WERI-Rb-1 (cell line): ENCODE data around the gene B3GNT3.

ENCODE experiments used
- DNase-seq: peaks from one replicate; pipeline ENCODE4 v3.0.0-alpha.2; 2020
- H3K27ac ChIP-seq: fragments of 250-450 bp; sonication (Bioruptor Pico); 2 replicates; pipeline ENCODE4 v1.5.1; 2020; ENCODE audit warnings: mild to moderate bottlenecking, moderate library complexity
- H3K27me3 ChIP-seq: fragments of 250-450 bp; sonication (Bioruptor Pico); 2 replicates; pipeline ENCODE4 v1.5.1; 2021; ENCODE audit warnings: mild to moderate bottlenecking, low read depth, moderate library complexity; ENCODE audit not compliant: insufficient read depth, severe bottlenecking
- H3K36me3 ChIP-seq: fragments of 250-450 bp; sonication (Bioruptor Pico); 2 replicates; pipeline ENCODE4 v1.5.1; 2020; ENCODE audit warnings: mild to moderate bottlenecking, moderate library complexity
- H3K4me3 ChIP-seq: 2 replicates; pipeline ENCODE4 v1.5.1; 2011; ENCODE audit warnings: low read depth, mild to moderate bottlenecking, control low read depth, low read length
- H3K9me3 ChIP-seq: fragments of 250-450 bp; sonication (Bioruptor Pico); 2 replicates; pipeline ENCODE4 v1.5.1; 2021; ENCODE audit warnings: mild to moderate bottlenecking, moderate library complexity; ENCODE audit not compliant: severe bottlenecking
- TF ChIP-seq, protein P1 (sequence below): IDR thresholded peaks from 2 replicates; pipeline ENCODE4 v1.5.1; 2011; ENCODE audit warnings: low read depth, mild to moderate bottlenecking, control low read depth, inconsistent platforms, low read length

B3GNT3 gene

DNA sequence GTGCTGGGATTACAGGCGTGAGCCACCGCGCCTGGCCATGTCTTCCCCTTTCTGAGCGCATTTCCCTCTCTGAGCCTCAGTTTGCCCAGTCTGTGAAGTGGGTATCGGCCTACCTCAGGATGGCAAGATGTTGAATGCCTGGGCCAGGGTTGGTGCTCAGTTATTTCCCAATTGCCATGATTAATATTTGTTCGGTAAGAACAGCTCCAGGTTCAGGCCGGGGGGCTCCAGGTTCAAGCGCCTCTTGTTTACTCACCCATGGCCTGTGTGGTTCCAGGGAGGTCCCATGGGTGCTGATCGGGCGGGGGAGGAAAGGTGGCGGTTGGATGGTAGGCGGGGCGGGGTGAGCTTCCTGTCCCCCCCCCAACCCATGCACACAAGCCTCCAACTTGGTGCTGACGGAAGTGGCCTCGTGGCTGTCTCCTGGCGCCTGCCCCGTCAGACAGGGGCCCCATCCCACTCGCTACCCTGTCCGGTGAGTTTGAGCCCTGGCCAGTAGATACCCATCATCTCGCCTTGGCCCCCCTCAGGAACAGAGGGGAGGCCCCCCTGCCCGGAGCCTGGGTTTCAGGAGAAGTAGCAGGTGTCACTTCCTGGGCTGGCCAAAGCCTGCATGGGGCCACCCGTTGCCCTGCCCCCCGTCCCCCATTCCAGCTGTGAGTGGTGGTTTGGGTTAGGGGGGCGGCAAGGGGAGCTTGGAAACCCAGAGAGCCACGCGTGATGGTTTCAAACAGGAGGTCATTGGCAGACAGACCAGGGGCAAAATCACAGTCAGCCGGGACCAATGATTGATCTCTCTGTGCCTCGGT, 43.6 kb upstream of the B3GNT3 start, which contains the start of gene FCHO1:
Gene FCHO1 (plus strand): TSS at position 375 of the 809 bp plus-strand sequence. CDS start 3,688 bp downstream, outside the sequence.
- no peaks in the 10 kb centered on the region for H3K27me3 ChIP-seq
- no peaks in the 10 kb centered on the region for H3K36me3 ChIP-seq
- no peaks in the 10 kb centered on the region for H3K9me3 ChIP-seq
- TF ChIP-seq, protein P1, sequence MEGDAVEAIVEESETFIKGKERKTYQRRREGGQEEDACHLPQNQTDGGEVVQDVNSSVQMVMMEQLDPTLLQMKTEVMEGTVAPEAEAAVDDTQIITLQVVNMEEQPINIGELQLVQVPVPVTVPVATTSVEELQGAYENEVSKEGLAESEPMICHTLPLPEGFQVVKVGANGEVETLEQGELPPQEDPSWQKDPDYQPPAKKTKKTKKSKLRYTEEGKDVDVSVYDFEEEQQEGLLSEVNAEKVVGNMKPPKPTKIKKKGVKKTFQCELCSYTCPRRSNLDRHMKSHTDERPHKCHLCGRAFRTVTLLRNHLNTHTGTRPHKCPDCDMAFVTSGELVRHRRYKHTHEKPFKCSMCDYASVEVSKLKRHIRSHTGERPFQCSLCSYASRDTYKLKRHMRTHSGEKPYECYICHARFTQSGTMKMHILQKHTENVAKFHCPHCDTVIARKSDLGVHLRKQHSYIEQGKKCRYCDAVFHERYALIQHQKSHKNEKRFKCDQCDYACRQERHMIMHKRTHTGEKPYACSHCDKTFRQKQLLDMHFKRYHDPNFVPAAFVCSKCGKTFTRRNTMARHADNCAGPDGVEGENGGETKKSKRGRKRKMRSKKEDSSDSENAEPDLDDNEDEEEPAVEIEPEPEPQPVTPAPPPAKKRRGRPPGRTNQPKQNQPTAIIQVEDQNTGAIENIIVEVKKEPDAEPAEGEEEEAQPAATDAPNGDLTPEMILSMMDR, result no peak
- H3K27ac ChIP-seq, result no peak within 1 kb of the TSS
- H3K4me3 ChIP-seq, result no peak within 1 kb of the TSS
- DNase-seq, result no peak

DNA sequence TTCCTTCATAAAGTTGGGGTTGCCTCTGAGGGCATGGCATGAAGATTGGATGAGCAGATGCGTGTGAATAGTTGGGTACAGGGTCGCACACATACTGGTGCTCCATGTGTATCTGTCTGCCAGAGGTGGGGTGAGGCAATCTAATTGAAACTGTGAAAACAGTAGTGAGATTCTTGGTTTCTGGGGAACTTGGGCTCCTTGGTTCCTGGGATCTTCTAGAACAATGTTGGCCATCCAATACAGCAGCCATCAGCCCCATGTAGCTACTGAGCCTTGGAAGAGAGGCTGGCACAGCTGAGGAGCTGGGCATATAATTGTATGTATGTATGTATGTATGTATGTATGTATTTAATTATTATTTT, 43.0 kb upstream of the B3GNT3 start:
- no peaks in the 10 kb centered on the region for H3K27me3 ChIP-seq
- H3K27ac ChIP-seq, result no peak overlapping the region
- TF ChIP-seq, protein P1, result no peak
- no peak overlapping the region for H3K4me3 ChIP-seq
- no peak for DNase-seq
- no peaks in the 10 kb centered on the region for H3K36me3 ChIP-seq
- H3K9me3 ChIP-seq, result no peaks in the 10 kb centered on the region

DNA sequence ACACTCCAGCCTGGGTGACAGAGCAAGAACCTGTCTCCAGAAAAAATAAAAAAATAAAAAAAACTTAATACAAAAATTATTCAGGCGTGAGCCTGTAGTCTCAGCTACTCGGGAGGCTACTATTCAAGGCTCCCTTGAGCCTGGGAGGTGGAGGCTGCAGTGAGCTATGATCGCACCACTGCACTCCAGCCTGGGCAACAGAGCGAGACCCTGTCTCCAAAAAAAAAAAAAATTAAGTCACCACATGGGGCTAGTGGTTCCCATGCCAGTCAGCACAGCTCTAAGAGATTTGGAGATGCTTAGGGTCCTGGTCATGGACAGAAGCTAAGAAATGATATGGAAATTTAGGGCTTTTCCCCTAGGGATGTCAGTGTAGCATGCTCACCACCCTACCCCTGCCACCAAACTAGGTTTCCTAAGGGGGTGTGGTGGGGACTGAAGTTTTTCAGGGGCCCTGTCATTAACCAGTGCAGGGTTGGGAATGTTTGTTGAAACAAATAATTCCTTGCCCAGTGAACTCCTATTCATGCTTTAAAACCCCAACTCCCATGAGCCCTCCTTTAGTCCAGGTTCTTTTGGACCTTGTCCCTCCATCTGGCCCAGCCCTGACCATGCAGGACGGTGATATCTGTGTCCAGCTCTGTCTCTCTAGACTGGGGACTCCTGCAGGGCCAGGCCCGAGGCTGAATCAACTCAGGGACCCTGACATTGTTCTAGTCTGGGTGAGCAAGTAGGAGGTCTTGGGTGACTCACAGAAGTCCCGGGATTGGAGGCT, 41.9 kb upstream of the B3GNT3 start:
- TF ChIP-seq, protein P1, result no peak
- no peak for DNase-seq
- H3K27me3 ChIP-seq, result no peaks in the 10 kb centered on the region
- no peaks in the 10 kb centered on the region for H3K36me3 ChIP-seq
- no peak overlapping the region for H3K27ac ChIP-seq
- no peak overlapping the region for H3K4me3 ChIP-seq
- H3K9me3 ChIP-seq, result no peaks in the 10 kb centered on the region

DNA sequence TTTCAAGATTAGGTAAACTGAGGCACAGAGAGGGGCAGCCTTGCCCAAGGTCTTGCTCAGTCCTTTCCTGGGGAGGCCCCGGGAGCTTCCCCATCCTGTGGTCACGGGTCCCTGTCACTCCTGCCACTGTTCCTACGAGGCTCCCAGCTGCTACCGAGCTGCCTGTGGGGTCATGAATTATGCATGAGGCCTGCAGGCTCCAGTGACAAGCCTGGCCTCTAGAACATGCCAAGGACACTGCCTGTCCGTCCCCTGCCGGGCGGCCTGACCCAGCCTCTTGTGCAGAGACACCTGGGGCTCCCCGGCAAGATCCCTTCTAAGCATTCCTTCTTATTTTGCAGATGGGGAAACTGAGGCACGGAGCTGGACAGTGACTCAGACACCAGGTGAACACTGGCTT, 41.0 kb upstream of the B3GNT3 start:
- no peaks in the 10 kb centered on the region for H3K27me3 ChIP-seq
- DNase-seq, result no peak
- no peak overlapping the region for H3K27ac ChIP-seq
- no peak overlapping the region for H3K4me3 ChIP-seq
- H3K9me3 ChIP-seq, result no peaks in the 10 kb centered on the region
- TF ChIP-seq, protein P1, result no peak
- H3K36me3 ChIP-seq, result no peaks in the 10 kb centered on the region

DNA sequence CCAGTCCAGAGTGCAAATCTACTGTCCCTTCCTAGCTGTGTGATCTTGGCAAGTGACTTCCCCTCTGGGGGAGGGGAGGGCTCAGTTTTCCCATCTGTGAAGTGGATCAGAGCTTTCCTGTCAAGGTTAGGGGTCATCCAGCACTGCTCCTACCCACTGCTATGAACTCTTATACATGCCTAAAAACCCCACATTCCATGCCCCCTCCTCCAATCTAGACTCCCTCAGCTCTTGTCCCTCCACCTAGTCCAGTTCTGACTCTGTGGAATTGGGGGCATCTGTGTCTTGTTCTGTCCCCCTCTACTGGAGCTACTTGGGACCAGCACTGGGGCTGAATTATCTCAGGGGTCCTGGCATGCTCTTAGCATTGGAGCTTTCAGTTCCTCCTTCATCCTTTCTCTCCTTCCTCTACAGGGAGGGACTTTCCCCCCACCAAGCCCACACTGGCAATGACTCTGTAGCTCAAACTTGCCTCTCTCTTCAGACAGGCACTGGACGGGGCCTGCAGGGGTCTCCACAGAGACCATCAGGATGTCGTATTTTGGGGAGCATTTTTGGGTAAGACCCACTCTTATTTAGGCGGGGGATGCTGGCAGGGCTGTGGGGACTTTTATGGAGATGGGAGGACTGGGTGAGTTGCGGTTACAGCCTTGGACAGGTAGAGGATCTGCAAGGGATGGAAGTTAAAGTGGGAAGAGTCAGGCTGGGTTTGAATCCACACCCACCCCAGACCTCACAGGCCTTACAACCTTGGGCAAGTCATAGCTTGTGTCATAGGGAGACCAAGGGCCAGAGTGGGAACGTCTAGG, 40.1 kb upstream of the B3GNT3 start:
- Histone ChIP-seq H3K27me3 (no peaks in the 10 kb centered on the region), H3K36me3 (no peaks in the 10 kb centered on the region), H3K4me3 (no peak overlapping the region), H3K27ac (no peak overlapping the region), H3K9me3 (no peaks in the 10 kb centered on the region)
- TF ChIP-seq, protein P1, result no peak
- no peak for DNase-seq
